GM21360 (cell line): ENCODE measurements around the gene EXOC6.

ENCODE experiments used
- ATAC-seq: cut with Tn5 transposase; IDR thresholded peaks from one replicate; pipeline ENCODE4 v1.9.1; 2021; ENCODE audit warnings: mild to moderate bottlenecking, moderate library complexity; ENCODE audit not compliant: unreplicated experiment

Gene EXOC6

GRCh38 chr10:93074597-93075368 is 226.5 kb downstream of the EXOC6 start:
- no peak for ATAC-seq

GRCh38 chr10:93075369-93076221 is 227.3 kb downstream of the EXOC6 start:
- ATAC-seq: no peak

GRCh38 chr10:93076871-93077270 is 228.6 kb downstream of the EXOC6 start:
- ATAC-seq: no peak

- ATAC-seq: no peak
These were observed 229.6 kb downstream of the EXOC6 start for GRCh38 chr10:93077860-93078337.

DNA sequence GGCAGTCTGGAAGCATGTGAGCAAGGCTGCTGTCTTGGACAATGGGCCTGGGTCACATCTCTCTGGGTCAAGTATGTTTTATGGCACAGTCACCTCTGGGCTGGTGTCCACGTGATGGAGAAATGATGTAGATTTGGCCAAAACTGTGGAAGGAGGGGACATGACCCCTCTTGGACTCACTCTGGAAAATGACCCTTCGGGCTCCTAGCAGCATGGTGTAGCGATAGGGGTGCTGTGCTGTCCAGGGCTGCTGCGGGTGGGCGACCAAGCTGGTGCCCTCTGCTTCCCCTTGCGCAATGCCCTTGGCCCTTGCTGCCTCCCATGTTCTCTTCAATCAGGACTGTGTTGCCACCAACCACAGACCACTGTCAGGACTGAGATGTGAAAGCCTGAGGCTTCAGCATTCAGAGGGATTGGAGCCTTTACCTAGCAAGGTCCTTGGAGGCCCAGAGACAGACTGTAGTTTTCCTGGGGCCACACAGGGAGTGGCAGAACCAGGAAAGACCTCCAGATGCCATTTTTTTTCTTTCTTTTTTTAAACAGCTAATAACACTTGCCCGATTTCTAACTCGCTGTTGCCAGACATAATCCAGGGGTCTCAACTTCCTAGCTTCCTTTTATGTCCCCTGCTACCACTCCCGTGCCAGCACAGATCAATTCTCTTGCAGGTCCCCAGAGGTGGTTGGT is 231.5 kb downstream of the EXOC6 start:
- ATAC-seq: no peak

DNA sequence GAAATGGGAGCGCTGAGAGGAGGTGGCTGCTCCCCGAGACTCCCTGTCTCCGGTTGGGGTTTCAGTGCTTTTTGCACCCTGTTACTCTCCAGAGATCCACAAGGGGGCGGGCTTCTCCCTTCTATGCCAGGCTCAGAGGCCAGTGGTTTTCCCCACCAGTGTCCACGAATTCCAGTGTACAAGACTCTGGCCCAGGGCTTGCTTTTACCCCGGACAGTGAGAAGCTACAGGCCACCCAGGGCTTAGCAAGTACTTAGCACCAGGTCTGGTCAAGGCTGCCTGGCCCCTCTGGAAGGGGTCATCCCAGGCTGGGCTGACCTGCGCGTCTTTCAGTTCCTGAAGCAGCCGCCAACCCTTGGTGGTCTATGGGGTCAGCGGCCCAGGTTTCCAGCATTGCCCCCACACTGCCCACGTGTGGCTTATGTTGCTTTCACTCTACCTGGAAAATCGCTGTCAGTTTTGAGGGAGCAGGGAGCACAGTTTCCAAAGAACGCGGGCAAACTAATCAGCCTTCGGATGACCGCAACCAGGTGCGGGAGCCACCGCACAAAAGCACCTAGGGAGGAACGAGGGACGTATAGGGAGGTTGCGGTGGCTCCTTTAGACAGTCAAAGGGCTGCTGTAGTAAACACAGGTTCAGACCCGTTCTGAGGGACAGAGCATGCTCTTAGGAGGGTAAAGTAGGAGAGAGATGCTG is 232.2 kb downstream of the EXOC6 start:
- no peak for ATAC-seq

DNA sequence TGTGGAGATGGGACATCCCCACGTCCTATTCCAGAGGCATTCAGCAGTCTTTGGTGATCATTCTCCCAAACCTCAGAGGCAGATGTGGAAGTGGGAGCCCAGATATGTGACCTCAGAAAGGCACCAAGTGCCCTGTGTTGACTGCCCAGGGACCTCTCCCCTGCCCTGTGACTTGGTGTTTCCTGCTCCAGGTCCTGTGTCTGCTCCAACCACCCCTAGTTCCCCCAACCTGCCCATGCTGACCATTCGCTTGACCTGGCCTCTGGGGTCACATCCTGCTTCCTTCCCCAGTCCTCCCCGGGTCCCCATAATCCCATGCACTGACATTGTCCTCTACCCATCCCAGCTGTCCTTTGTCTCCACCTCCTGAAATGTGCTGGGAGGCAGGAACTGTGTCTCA is 233.0 kb downstream of the EXOC6 start:
- ATAC-seq: no peak

DNA sequence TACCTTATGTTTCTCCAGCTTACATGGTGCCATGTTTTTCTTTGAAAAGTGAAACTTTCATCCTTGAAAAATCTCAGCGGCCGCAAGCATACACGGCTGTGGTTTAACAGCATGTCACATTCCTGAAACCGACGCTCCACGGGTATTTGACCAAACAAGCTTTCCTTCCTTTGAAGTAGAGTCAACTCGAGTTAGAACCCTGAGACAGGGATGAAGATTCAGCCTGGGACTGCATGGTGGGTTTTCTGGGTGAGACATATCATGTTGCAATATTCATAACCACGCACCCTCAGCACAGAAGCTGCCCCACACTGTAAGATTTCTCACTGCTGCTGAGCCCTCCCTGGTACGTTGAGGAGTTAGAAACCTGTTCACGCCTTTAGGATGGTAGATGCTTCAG is 233.5 kb downstream of the EXOC6 start:
- no peak for ATAC-seq

- no peak for ATAC-seq
These were observed 235.6 kb downstream of the EXOC6 start for GRCh38 chr10:93083743-93084539.

- no peak for ATAC-seq
These were observed 237.0 kb downstream of the EXOC6 start for GRCh38 chr10:93085272-93085859.

GRCh38 chr10:93086289-93086688 is 238.0 kb downstream of the EXOC6 start:
- no peak for ATAC-seq

DNA sequence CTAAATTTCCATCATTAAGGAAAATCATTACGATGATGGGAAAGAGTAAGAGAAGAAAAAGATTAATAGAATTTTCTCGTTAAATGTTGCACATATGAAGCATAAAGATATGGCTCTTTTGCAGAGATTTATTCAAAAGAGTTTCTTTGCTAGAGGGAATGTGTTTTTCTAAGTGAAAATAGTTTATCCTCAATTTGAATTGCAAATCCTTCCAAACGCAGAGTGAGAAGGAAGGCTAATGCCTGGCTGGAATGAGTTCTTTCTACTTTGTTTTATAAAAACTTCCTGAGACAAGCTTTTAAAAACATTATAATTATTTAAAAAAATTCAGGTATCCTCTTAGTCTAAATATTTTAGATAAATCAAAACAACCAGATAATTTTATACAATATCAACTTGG is 239.5 kb downstream of the EXOC6 start:
- no peak for ATAC-seq

DNA sequence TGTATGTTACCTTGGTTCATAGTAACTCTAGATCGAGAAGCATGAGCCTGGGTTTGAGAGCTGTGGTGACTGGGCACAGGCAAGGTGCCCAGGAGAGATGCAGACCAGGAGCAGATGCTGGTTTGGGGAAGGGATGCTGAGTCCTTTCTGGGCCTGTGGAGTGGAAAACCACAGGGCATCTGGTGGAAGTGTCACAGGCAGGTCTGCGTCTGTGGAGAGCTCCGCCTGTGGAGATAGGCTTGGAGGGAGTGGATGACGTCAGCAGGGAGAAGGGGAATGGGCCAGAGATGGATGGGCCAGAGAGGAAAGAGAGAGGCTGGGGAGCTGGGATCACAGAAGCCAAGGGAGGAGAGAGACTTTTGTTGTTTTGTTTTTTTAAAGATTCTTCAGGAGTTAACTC is 240.1 kb downstream of the EXOC6 start:
- ATAC-seq: no peak

GRCh38 chr10:93090619-93091018 is 242.3 kb downstream of the EXOC6 start:
- ATAC-seq: no peak

- no peak for ATAC-seq
These were observed 243.6 kb downstream of the EXOC6 start for GRCh38 chr10:93091960-93092359.

GRCh38 chr10:93095225-93095624 is 246.9 kb downstream of the EXOC6 start:
- ATAC-seq: no peak

GRCh38 chr10:93096901-93097300 is 248.6 kb downstream of the EXOC6 start:
- ATAC-seq: no peak

DNA sequence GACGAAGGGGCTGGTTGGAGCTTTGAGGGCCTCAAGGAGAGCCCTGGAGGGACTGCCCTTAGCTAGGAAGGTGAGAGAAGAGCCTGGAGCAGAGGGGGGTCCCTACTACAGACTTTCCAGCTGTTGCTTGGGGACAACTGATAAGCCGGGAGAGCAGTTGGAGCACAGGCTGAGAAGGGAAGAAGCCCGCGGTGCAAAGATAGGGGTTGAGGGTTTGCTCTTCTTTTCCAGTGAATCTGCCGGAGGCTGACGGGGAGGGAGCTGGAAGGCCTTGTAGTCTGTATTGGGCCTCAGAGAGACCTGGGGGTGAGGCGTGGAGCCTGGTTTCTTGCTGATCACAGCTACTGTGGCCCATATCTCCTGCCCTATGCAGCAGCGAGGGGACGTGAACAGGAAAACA is 249.1 kb downstream of the EXOC6 start:
- ATAC-seq: no peak

DNA sequence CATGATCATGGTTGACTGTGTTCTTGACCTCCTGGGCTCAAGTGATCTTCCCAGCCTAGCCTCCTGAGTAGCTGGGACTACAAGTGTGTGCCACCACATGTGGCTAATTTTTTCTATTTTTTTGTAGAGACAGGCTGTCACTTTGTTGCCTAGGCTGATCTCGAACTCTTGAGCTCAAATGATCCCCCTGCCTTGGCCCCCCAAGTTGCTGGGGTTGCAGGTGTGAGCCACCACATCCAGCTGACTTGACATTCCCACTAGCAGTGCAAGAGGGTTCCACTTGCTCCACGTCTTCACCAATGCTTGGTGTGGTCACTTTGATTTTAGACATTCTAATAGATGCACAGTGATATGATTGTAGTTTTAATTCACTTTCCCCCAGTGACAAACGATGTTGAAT is 250.5 kb downstream of the EXOC6 start:
- ATAC-seq: no peak

GRCh38 chr10:93099670-93100069 is 251.3 kb downstream of the EXOC6 start:
- ATAC-seq: no peak
